GM21825 (cell line): ENCODE results near the gene MOAP1.
"Not testable (repeated sequence)": the region's sequence is repeated elsewhere in the genome, so short reads cannot be mapped to it uniquely, and the experiment has no call there.

Source experiments
- ATAC-seq: cut with Tn5 transposase; IDR thresholded peaks from one replicate; pipeline ENCODE4 v1.9.1; 2021; ENCODE audit warnings: mild to moderate bottlenecking, moderate library complexity; ENCODE audit not compliant: unreplicated experiment

MOAP1 gene

GRCh38 chr14:93184391-93185348 is at the start of gene MOAP1, which contains the start of gene LYSET:
MOAP1 (minus strand) TSS chr14:93184897; CDS start chr14:93184242, 655 bp downstream.
LYSET (plus strand) TSS chr14:93185317; CDS start chr14:93185406, 89 bp downstream.
- ATAC-seq, result peak; percentile 80

DNA sequence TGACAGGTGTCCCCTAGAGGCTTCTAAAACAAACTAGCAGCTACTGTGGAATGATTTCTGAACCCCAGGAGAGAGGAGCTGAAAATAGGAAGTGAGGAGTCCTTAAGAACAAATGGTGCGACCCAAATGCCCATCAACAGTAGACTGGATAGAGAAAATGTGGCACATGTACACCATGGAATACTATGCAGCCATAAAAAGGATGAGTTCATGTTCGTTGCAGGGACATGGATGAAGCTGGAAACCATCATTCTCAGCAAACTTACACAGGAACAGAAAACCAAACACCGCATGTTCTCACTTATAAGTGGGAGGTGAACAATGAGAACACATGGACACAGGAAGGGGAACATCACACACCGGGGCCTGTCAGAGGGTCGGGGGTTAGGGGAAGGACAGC is 48.4 kb upstream of the MOAP1 start:
- not testable (repeated sequence) for ATAC-seq

- no peak for ATAC-seq
These were observed 47.5 kb upstream of the MOAP1 start for GRCh38 chr14:93232159-93232558.

- ATAC-seq, result no peak
These were observed 46.7 kb upstream of the MOAP1 start for GRCh38 chr14:93231129-93231979.

GRCh38 chr14:93230539-93230938 is 45.8 kb upstream of the MOAP1 start:
- ATAC-seq, result no peak

GRCh38 chr14:93228550-93228949 is 43.9 kb upstream of the MOAP1 start:
- ATAC-seq, result no peak

GRCh38 chr14:93223565-93223964 is 38.9 kb upstream of the MOAP1 start:
- ATAC-seq, result no peak

GRCh38 chr14:93220509-93220908 is 35.8 kb upstream of the MOAP1 start:
- no peak for ATAC-seq

- no peak for ATAC-seq
These were observed 34.5 kb upstream of the MOAP1 start for GRCh38 chr14:93219103-93219726.

DNA sequence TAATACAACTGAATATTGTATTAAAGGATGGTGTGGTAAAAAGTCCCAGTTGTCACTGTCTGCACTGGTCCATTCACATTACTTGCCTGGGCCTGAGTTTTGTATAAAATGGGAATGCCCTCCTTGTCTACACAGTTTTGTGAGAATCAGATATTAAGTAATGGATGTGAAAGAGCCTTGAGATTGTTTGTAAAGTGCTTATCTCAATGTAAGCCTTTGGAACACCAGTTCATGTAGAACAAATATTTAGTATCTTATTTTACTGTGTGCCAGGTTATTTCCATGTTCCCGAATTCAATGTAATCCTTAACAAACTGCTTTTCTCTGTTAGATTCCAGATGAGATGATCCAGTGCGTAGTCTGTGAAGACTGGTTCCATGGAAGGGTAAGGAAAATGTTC is 29.9 kb upstream of the MOAP1 start:
- no peak for ATAC-seq

DNA sequence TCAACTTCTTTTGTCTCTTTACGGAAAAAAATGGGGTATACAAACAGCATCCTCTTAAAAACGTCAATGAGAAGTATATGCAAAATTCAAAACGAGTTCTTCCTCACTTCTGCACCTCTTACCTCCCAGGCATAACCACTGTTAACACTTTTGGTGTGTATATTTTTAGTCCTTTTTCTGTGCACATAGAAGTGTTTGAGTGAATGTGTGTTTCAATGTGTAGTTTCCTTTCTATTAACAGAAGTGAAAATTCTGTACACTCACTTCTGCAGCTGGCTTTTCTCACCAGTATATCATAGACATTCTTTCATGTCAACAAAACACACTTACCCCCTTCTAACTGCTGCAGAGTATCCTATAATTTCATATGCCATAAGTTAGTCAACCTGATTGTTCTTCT is 27.7 kb upstream of the MOAP1 start:
- peak; percentile 63 for ATAC-seq

DNA sequence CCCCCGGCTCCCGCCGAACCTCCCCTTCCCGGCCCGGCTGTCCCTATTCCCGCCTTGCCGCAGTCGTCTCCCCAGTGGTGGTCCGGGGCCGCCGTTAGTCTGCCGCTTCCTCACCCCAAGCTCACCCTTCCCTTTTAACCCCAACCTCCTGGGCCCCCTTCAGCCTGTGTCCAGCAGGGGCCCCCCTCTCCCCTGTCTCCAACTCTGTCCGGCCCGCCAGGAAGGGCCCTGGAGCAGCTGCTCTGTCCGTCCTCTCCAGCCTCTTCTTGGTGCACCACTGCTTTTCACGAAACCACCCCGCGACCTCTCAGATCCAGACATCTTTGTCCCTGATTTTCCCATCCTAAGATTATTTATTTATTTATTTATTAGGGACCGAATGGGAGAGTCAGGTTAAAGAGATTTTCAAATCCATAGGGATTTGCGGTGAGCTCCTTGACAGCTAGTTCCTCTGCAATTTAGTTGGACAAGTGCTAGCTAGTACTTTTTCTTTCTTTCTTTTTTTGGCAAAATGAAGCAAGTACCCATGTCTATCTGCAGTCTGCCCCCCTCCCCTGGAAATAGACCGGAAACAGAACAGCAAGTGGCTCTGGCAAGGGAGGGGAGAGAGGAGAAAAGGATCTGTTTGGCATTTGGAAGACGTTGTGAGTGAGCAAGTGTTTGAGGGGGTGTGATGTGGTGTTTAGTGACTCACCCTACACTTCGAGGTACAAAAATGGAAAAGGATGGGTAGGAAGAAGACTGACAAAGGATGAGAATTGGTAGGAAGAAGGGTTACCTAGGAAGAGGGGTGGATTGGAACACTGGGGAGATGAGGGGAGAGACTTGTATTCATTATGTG is 23.0 kb upstream of the MOAP1 start:
- peak; percentile 40 for ATAC-seq

GRCh38 chr14:93206793-93207467 is 22.2 kb upstream of the MOAP1 start, which contains the start of the genes GON7 and UBR7:
GON7 (minus strand) TSS chr14:93207065; CDS start chr14:93207037, 28 bp downstream.
UBR7 (plus strand) TSS chr14:93207256; CDS start chr14:93207292, 36 bp downstream.
- ATAC-seq, result peak; percentile 81

DNA sequence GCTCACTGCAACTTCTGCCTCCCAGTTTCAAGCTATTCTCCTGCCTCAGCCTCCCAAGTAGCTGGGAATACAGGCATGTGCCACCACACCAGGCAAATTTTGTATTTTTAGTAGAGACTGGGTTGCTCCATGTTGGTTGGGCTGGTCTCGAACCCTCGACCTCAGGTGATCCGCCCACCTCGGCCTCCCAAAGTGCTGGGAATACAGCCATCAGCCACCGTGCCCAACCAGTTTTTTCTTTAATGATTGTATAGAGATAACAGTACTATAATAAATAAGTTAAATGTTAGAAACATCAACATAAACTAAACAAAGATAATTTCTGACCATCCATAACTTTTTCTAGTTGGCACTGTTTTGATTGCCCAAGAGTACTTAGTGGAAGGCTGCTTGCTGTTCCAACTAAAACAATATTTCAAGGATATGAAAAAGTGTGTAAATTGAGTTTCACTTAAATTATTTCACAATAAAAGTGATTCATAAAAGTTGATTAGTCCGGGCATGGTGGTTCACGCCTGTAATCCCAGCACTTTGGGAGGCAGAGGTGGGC is 16.5 kb upstream of the MOAP1 start:
- ATAC-seq, result no peak

- ATAC-seq, result no peak
These were observed 15.9 kb upstream of the MOAP1 start for GRCh38 chr14:93200553-93200952.

- ATAC-seq, result no peak
These were observed 14.3 kb upstream of the MOAP1 start for GRCh38 chr14:93199031-93199430.

GRCh38 chr14:93195316-93195999 is 10.8 kb upstream of the MOAP1 start:
- ATAC-seq, result no peak

GRCh38 chr14:93186956-93187355 is 2.3 kb upstream of the MOAP1 start:
- no peak for ATAC-seq

- ATAC-seq, result no peak
These were observed 1.8 kb upstream of the MOAP1 start for GRCh38 chr14:93186466-93186865.
